GM12878 (cell line): ENCODE data around the gene ETNK2. TPM values are rescaled to one million over a fixed set of nuclear protein-coding genes. Genes with fewer than 3 reads are reported as not detected.

Experiments used
- ATAC-seq: fragments of 200-7000 bp; cut with Tn5 transposase; 3 replicates; pipeline ENCODE4 v1.9.1; 2020; ENCODE audit warnings: mild to moderate bottlenecking, moderate library complexity
- BruUV-seq: library from RNA; stranded (reverse); fragments of 400-500 nt; replicated peaks from 2 replicates; lab custom pipeline; 2021; lab: Mats Ljungman, UMichigan
- CTCF ChIA-PET: fragments of 300-600 bp; sonication (Branson Sonifier 250); formaldehyde crosslinking; extraction: SDS; loops from one replicate; lab custom pipeline; 2021; ENCODE audit warnings: inconsistent platforms; lab: Yijun Ruan, JAX
- POLR2A ChIA-PET: fragments of 350-600 bp; formaldehyde crosslinking; extraction: SDS; loops from one replicate; lab custom pipeline; 2021; ENCODE audit warnings: inconsistent platforms; lab: Charles Lee
- RAD21 ChIA-PET: fragments of 300-600 bp; sonication (Branson Sonifier 250); formaldehyde crosslinking; loops from one replicate; lab custom pipeline; 2023; ENCODE audit warnings: antibody characterized with exemption; ENCODE audit not compliant: unreplicated experiment; lab: Charles Lee
- SMC1A ChIA-PET: fragments of 300-600 bp; sonication (Branson Sonifier 250); formaldehyde crosslinking; loops from one replicate; lab custom pipeline; 2023; ENCODE audit not compliant: unreplicated experiment, uncharacterized antibody; lab: Charles Lee
- DNase-seq: peaks from one replicate; pipeline ENCODE4 v3.0.0-alpha.2; 2011; ENCODE audit warnings: low read depth, low spot score
- FAIRE-seq: peaks from 3 replicates; lab custom pipeline; 2011; peaks lifted over from hg19 to GRCh38; lab: Jason Lieb, UNC
- H2AFZ ChIP-seq: 2 replicates; pipeline ENCODE4 v1.6.0; 2011; ENCODE audit warnings: low read depth, low read length, control low read depth; ENCODE audit not compliant: control insufficient read depth
- H3K27ac ChIP-seq: 2 replicates; pipeline ENCODE4 v1.5.1; 2011; ENCODE audit warnings: control low read depth; ENCODE audit not compliant: control insufficient read depth, insufficient read depth
- H3K27me3 ChIP-seq, 2 experiments: replicated peaks in 1 of 2; 2 replicates each; pipeline versions ENCODE4 v1.6.0 to v1.6.1; 2011; ENCODE audit warnings: low read length in 1 of 2; ENCODE audit not compliant: control insufficient read depth in 2 of 2, insufficient read depth in 2 of 2
- H3K36me3 ChIP-seq, 2 experiments: 2 replicates each; pipeline ENCODE4 v1.5.1; 2011; ENCODE audit warnings: low read length in 1 of 2; ENCODE audit not compliant: control insufficient read depth in 2 of 2, insufficient read depth in 2 of 2
- H3K4me1 ChIP-seq: 2 replicates; pipeline ENCODE4 v1.6.1; 2011; ENCODE audit warnings: mild to moderate bottlenecking, low read length, moderate library complexity, mixed read lengths; ENCODE audit not compliant: control insufficient read depth, insufficient read depth
- H3K4me2 ChIP-seq: 2 replicates; pipeline ENCODE4 v1.6.0; 2011; ENCODE audit warnings: control low read depth; ENCODE audit not compliant: control insufficient read depth, insufficient read depth
- H3K4me3 ChIP-seq: fragments of 200-600 bp; sonication (generic); 2 replicates; pipeline ENCODE4 v1.5.1; 2016
- H3K79me2 ChIP-seq: 2 replicates; pipeline ENCODE4 v1.6.0; 2011; ENCODE audit warnings: low read length; ENCODE audit not compliant: control insufficient read depth, insufficient read depth
- H3K9ac ChIP-seq: 2 replicates; pipeline ENCODE4 v1.8.0; 2011; ENCODE audit warnings: low read length, control low read depth, mixed read lengths; ENCODE audit not compliant: control insufficient read depth, insufficient read depth
- H3K9me3 ChIP-seq: replicated peaks from 3 replicates; pipeline ENCODE4 v1.5.1; 2011; ENCODE audit warnings: mild to moderate bottlenecking, low read length; ENCODE audit not compliant: control insufficient read depth, insufficient read depth
- H4K20me1 ChIP-seq: 2 replicates; pipeline ENCODE4 v1.6.0; 2011; ENCODE audit not compliant: control insufficient read depth, insufficient read depth
- CBFB ChIP-seq: IDR thresholded peaks from 2 replicates; pipeline ENCODE4 v1.6.1; 2016; ENCODE audit warnings: antibody characterized with exemption, low read depth
- FOXK2 ChIP-seq: fragments of 450-650 bp; IDR thresholded peaks from 2 replicates; pipeline ENCODE4 v1.6.1; 2017; ENCODE audit warnings: mild to moderate bottlenecking, moderate library complexity
- GATAD2B ChIP-seq: fragments of 450-650 bp; conservative IDR thresholded peaks from 2 replicates; pipeline ENCODE4 v1.6.1; 2017; ENCODE audit warnings: low read depth, mild to moderate bottlenecking, moderate library complexity
- HDAC6 ChIP-seq: fragments of 200-600 bp; sonication (generic); IDR thresholded peaks from one replicate; pipeline ENCODE4 v1.8.0; 2017; ENCODE audit warnings: antibody characterized with exemption; ENCODE audit not compliant: unreplicated experiment
- KDM1A ChIP-seq: fragments of 200-600 bp; sonication (generic); IDR thresholded peaks from 2 replicates; pipeline ENCODE4 v1.6.1; 2016; ENCODE audit warnings: borderline replicate concordance
- MEF2A ChIP-seq: IDR thresholded peaks from 2 replicates; pipeline ENCODE4 v1.6.1; 2011; ENCODE audit warnings: low read depth, mild to moderate bottlenecking, low read length, moderate library complexity; ENCODE audit not compliant: insufficient read depth
- MEF2B ChIP-seq: fragments of 450-650 bp; IDR thresholded peaks from 2 replicates; pipeline ENCODE4 v1.6.1; 2018; ENCODE audit warnings: mild to moderate bottlenecking, moderate library complexity; ENCODE audit not compliant: partially characterized antibody, poor library complexity, severe bottlenecking
- NR2C1 ChIP-seq: fragments of 450-650 bp; IDR thresholded peaks from 2 replicates; pipeline ENCODE4 v1.6.1; 2017; ENCODE audit warnings: antibody characterized with exemption, mild to moderate bottlenecking, moderate library complexity
- RBBP5 ChIP-seq: fragments of 200-600 bp; sonication (generic); conservative IDR thresholded peaks from 2 replicates; pipeline ENCODE4 v1.6.1; 2016
- SIX5 ChIP-seq: IDR thresholded peaks from 2 replicates; pipeline ENCODE4 v1.6.1; 2011; ENCODE audit warnings: mild to moderate bottlenecking, low read depth, low read length, moderate library complexity; ENCODE audit not compliant: severe bottlenecking
- SP1 ChIP-seq: IDR thresholded peaks from one replicate; pipeline ENCODE4 v1.6.1; 2011; ENCODE audit warnings: low read depth, low read length
- TARDBP ChIP-seq: IDR thresholded peaks from 2 replicates; pipeline ENCODE4 v1.6.1; 2016; ENCODE audit warnings: borderline replicate concordance
- WRNIP1 ChIP-seq: IDR thresholded peaks from 2 replicates; pipeline ENCODE4 v1.6.1; 2011; ENCODE audit warnings: low read depth, low read length, improper control_type of control experiment, borderline replicate concordance
- YBX1 ChIP-seq: fragments of 450-650 bp; IDR thresholded peaks from 2 replicates; pipeline ENCODE4 v1.6.1; 2016; ENCODE audit warnings: antibody characterized with exemption
- YY1 ChIP-seq: IDR thresholded peaks from 2 replicates; pipeline ENCODE4 v1.6.1; 2011; ENCODE audit warnings: low read depth, mild to moderate bottlenecking, low read length
- ZBED1 ChIP-seq: IDR thresholded peaks from 2 replicates; pipeline ENCODE4 v1.6.1; 2016; ENCODE audit warnings: borderline replicate concordance
- WGBS: methylation state at CpG from one replicate; pipeline ENCODE4 v1.1.6; 2016; ENCODE audit warnings: low lambda C conversion rate; ENCODE audit not compliant: insufficient replicate concordance, insufficient coverage; ENCODE audit errors: missing lambda C conversion rate; 5-methylcytosine and 5-hydroxymethylcytosine counted together
- in situ Hi-C: fragments of 300-500 bp; cut with MboI; formaldehyde crosslinking; loops from 9 replicates; pipeline ENCODE4 v1.14.3; 2018; ENCODE audit warnings: mixed read lengths
- intact Hi-C: fragments of 100-400 bp; cut with micrococcal nuclease; formaldehyde crosslinking; loops from one replicate; pipeline ENCODE4 v1.14.2; 2022; ENCODE audit not compliant: unreplicated experiment
- polyA plus RNA-seq, 11 experiments: library from polyadenylated mRNA; depleted of rRNA in 4 of 11; unstranded in 6 of 11; stranded (reverse) in 5 of 11; fragments of >200 nt; fragmentation: Nextera tagmentation in 4 of 11; fragmentation: Illumina TruSeq in 1 of 11; extraction: Ambion mirVana in 4 of 11; extraction: Trizol in 1 of 11; gene quantifications; 1 replicate in 1 of 11; 2 replicates in 10 of 11; pipeline versions ENCODE4 v1.2.1 to v1.2.3, GENCODE V29; 2011 to 2016; ENCODE audit warnings: inconsistent platforms in 2 of 11, missing spikeins in 2 of 11, low read depth in 1 of 11
- total RNA-seq, 4 experiments: library from RNA; depleted of rRNA in 3 of 4; stranded (reverse); fragments of >200 nt in 3 of 4; fragmentation: Illumina TruSeq in 1 of 4; extraction: Trizol in 1 of 4; gene quantifications; 2 replicates each; pipeline versions ENCODE4 v1.2.1 to v1.2.3, GENCODE V29; 2013 to 2021
- TF ChIP-seq, protein P1 (sequence below): fragments of 450-650 bp; IDR thresholded peaks from 2 replicates; pipeline ENCODE4 v1.6.1; 2017; ENCODE audit warnings: mild to moderate bottlenecking, low read depth, inconsistent platforms; ENCODE audit not compliant: poor library complexity, severe bottlenecking
- TF ChIP-seq, protein P2 (sequence below): IDR thresholded peaks from 2 replicates; pipeline ENCODE4 v1.6.1; 2012; ENCODE audit warnings: low read depth, low read length, improper control_type of control experiment

Gene ETNK2
- total and polyA plus RNA-seq, 10 of the 15 experiments (the other 5 are each of a cell fraction or from before 2014, with no cell fraction given): 0.14 TPM; not detected in 9

DNA sequence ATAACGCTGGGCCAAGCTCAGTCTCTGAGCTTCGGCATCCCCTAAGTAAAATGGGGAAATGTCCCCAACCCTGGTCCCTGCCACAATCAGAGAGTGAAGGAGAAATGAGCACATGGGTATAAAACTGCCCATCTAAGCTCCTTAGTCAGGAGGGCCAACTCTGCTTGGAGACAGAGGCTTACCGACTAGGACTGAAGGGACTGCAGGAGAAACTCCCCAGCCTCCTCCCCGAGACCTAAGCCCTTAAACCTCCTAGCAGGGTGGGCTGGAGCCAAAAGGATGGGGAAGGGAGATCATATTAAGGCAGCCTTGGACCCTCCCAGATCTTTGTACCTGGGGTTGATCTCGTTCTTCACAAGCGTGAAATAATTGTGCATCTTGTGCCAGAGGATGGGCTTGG, 5.5 kb downstream of the ETNK2 start:
- WGBS: 5% methylated on average over 6 of the region's 6 CpGs
- ATAC-seq (no peak), DNase-seq (no peak), FAIRE-seq (no peak)
- no TSS peak for BruUV-seq
- Histone ChIP-seq H4K20me1 (no peaks in the 10 kb centered on the region), H3K9ac (no peak overlapping the region), H3K27ac (no peak overlapping the region), H3K4me3 (no peak overlapping the region), H3K27me3 (peaks cover 4 to 6% of the 10 kb centered on the region in 2 experiments; a peak in 3 of 4 replicates), H2AFZ (no peak overlapping the region), H3K4me1 (no peaks in the 10 kb centered on the region), H3K9me3 (no peaks in the 10 kb centered on the region), H3K79me2 (no peaks in the 10 kb centered on the region), H3K4me2 (no peak overlapping the region), H3K36me3 (no peaks in the 10 kb centered on the region)
- POLR2A ChIA-PET: no interaction called here
- TF ChIP-seq KDM1A (no peak), GATAD2B (no peak), FOXK2 (no peak), NR2C1 (no peak), YBX1 (no peak), WRNIP1 (no peak), YY1 (no peak), SP1 (no peak), ZBED1 (no peak), MEF2A (no peak), MEF2B (no peak), HDAC6 (no peak), RBBP5 (no peak), CBFB (no peak), SIX5 (no peak), TARDBP (no peak)
- TF ChIP-seq, protein P1, sequence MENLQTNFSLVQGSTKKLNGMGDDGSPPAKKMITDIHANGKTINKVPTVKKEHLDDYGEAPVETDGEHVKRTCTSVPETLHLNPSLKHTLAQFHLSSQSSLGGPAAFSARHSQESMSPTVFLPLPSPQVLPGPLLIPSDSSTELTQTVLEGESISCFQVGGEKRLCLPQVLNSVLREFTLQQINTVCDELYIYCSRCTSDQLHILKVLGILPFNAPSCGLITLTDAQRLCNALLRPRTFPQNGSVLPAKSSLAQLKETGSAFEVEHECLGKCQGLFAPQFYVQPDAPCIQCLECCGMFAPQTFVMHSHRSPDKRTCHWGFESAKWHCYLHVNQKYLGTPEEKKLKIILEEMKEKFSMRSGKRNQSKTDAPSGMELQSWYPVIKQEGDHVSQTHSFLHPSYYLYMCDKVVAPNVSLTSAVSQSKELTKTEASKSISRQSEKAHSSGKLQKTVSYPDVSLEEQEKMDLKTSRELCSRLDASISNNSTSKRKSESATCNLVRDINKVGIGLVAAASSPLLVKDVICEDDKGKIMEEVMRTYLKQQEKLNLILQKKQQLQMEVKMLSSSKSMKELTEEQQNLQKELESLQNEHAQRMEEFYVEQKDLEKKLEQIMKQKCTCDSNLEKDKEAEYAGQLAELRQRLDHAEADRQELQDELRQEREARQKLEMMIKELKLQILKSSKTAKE: no peak
- TF ChIP-seq, protein P2, sequence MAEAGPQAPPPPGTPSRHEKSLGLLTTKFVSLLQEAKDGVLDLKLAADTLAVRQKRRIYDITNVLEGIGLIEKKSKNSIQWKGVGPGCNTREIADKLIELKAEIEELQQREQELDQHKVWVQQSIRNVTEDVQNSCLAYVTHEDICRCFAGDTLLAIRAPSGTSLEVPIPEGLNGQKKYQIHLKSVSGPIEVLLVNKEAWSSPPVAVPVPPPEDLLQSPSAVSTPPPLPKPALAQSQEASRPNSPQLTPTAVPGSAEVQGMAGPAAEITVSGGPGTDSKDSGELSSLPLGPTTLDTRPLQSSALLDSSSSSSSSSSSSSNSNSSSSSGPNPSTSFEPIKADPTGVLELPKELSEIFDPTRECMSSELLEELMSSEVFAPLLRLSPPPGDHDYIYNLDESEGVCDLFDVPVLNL: no peak
- in situ Hi-C loops (no loop called here), intact Hi-C loops (no loop called here)
- SMC1A ChIA-PET: no interaction called here
- CTCF ChIA-PET: interaction anchor here (1.8 kb wide), 1 partner anchor 17 kb away, joined by 5 read pairs; no protein-coding TSS in a partner anchor
- RAD21 ChIA-PET: no interaction called here
